DND-41 (cell line): ENCODE results near the gene FXYD6.

ENCODE experiments used
- CTCF ChIP-seq: IDR thresholded peaks from 2 replicates; pipeline ENCODE4 v1.5.1; 2012; ENCODE audit warnings: borderline replicate concordance, low read length, moderate library complexity, mild to moderate bottlenecking; ENCODE audit not compliant: poor library complexity, severe bottlenecking; ENCODE audit errors: extremely low read depth
- EZH2 ChIP-seq: IDR thresholded peaks from 3 replicates; pipeline ENCODE4 v1.6.1; 2012; ENCODE audit warnings: borderline replicate concordance, low read depth, mild to moderate bottlenecking, moderate library complexity, low read length, inconsistent platforms; ENCODE audit not compliant: severe bottlenecking

- TF ChIP-seq CTCF (no peak), EZH2 (no peak)
Measured at GRCh38 chr11:117792241-117792640, 84.2 kb downstream of the FXYD6 start.
